Thoracic aorta endothelial cell (primary cell): Measurements from ENCODE around the gene GTSF1L. TPM values are rescaled to one million over a fixed set of nuclear protein-coding genes. Genes with fewer than 3 reads are reported as not detected.

Experiments
- total RNA-seq: library from RNA; depleted of rRNA; stranded (reverse); fragments of >200 nt; gene quantifications from 2 replicates; pipeline ENCODE4 v1.2.3, GENCODE V29; 2012

Gene GTSF1L
- not detected in 2 replicates for total RNA-seq

GRCh38 chr20:43726811-43727338 is at the start of gene GTSF1L:
GTSF1L (minus strand) TSS chr20:43727002; CDS start chr20:43726694, 308 bp downstream.

Other genes with a start within 250 kb of the GTSF1L start
- gene L3MBTL1, start 219.3 kb downstream of the GTSF1L start, total RNA-seq, result 6.9 and 7.5 TPM in 2 replicates
- gene SGK2, start 168.0 kb downstream of the GTSF1L start, total RNA-seq, result 0.14 and 0.53 TPM in 2 replicates
- gene IFT52, start 136.1 kb downstream of the GTSF1L start, total RNA-seq, result 34.4 and 35.3 TPM in 2 replicates
- 51.2 and 67.0 TPM in 2 replicates for gene MYBL2, start 59.9 kb downstream of the GTSF1L start, total RNA-seq
- 5.5 and 11.8 TPM in 2 replicates for gene TOX2, start 187.8 kb upstream of the GTSF1L start, total RNA-seq